ENCODE results near the gene NUDT5. TPM values are rescaled to one million over a fixed set of nuclear protein-coding genes. Genes with fewer than 3 reads are reported as not detected.

NUDT5 gene
- total RNA-seq, 2 experiments from 2014 or later: 55.7 to 105 TPM

DNA sequence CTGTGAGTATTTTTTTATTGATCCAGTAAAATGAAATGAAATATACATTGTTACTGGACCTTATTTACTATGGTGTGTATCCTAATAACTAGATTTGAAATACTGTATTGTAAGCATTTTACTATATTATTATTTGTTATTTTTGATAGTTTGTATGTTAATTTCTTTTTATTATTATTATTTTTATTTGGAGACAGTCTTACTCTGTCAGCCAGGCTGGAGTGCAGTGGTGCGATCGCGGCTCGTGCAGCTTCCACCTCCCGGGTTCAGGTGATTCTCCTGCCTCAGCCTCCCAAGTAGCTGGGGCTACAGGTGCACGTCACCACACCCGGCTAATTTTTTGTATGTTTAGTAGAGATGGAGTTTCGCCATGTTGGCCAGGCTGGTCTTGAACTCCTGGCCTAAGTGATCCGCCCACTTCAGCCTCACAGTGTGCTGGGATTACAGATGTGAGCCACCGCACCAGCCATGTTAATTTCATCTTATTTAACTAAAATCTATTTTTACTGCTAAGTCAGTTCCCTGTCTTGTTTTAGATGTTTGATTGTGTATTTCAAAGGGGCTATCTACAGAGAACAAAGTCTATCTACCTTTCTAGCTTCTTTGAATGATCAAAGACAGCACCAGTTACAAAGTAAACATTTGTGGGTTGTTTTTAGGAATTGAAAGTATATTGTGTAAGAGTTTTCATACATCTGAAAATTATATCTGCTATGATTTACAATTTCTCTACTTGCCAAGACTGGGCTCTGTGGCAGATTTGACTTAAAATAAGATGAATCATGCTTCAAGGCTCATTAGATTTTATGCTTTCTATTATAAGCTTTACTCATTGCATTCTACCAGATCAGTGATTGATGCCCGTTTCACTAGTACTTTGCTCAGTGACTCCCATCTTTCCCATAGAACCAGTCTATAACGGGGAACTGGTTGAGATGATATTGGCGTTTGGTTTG is 41.9 kb upstream of the NUDT5 start:
- POLR2A ChIA-PET: no interaction called here
- TF ChIP-seq EZH2phosphoT487 (IDR thresholded peaks at IDR 0.05; ENCODE audit: borderline replicate concordance, low read depth, low read length): no peak
- TF ChIP-seq, protein P1, sequence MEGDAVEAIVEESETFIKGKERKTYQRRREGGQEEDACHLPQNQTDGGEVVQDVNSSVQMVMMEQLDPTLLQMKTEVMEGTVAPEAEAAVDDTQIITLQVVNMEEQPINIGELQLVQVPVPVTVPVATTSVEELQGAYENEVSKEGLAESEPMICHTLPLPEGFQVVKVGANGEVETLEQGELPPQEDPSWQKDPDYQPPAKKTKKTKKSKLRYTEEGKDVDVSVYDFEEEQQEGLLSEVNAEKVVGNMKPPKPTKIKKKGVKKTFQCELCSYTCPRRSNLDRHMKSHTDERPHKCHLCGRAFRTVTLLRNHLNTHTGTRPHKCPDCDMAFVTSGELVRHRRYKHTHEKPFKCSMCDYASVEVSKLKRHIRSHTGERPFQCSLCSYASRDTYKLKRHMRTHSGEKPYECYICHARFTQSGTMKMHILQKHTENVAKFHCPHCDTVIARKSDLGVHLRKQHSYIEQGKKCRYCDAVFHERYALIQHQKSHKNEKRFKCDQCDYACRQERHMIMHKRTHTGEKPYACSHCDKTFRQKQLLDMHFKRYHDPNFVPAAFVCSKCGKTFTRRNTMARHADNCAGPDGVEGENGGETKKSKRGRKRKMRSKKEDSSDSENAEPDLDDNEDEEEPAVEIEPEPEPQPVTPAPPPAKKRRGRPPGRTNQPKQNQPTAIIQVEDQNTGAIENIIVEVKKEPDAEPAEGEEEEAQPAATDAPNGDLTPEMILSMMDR (conservative IDR thresholded peaks at IDR 0.05; ENCODE audit: low read length): no peak
- Histone ChIP-seq H3K4me2 (ENCODE audit: low read length) (no peak overlapping the region), H3K27ac (ENCODE audit: low read depth, low read length, poor library complexity, severe bottlenecking) (no peak overlapping the region), H3K9me3 (ENCODE audit: low read length) (no peaks in the 10 kb centered on the region), H3K36me3 (ENCODE audit: insufficient read depth, low read length) (peaks cover 91% of the 10 kb centered on the region), H2AFZ (ENCODE audit: low read length) (no peak overlapping the region), H3K79me2 (ENCODE audit: insufficient read depth, low read depth, low read length) (peaks cover 13% of the 10 kb centered on the region; the same call in 1 of the 2 replicates), H3K9me2 (ENCODE audit: insufficient read depth, low read length) (no peaks in the 10 kb centered on the region), H3K4me3 (ENCODE audit: low read depth, low read length, poor library complexity, severe bottlenecking) (no peak overlapping the region), H4K20me1 (ENCODE audit: insufficient read depth, low read length) (0 out of 2 replicates have a peak, but pooled peaks cover 7% of the 10 kb centered on the region), H3K4me1 (ENCODE audit: insufficient read depth, low read length, poor library complexity, severe bottlenecking) (peaks cover 9% of the 10 kb centered on the region)
- CTCF ChIA-PET (ENCODE audit: unreplicated experiment): no interaction called here
- no TSS peak for BruUV-seq (replicated peaks)
- intact Hi-C loops (cut with micrococcal nuclease; ENCODE audit: unreplicated experiment): no loop called here
- DNase-seq (ENCODE audit: low spot score): no peak

DNA sequence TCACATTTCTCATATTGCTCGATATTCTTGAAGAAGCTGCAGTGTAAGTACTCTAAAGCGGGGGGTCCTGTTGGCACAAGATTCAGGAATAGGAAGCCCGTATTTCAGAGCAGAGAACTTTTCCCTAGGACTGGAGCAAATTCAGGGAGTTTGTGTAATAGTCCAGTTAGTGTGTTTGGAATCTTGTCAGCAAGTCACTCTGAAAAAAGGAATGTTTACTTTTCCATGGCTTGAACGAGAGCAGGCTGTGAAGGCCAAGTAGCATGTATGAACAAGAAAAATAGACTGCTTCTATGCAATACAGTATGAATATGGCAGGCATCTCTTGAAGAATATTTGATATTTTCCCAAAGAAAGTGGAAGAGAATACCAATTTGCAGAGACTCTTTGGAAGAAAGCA is 40.1 kb upstream of the NUDT5 start:
- Histone ChIP-seq H3K27ac (ENCODE audit: low read depth, low read length, poor library complexity, severe bottlenecking) (no peak overlapping the region), H3K4me1 (ENCODE audit: insufficient read depth, low read length, poor library complexity, severe bottlenecking) (no peaks in the 10 kb centered on the region), H3K79me2 (ENCODE audit: insufficient read depth, low read depth, low read length) (0 out of 2 replicates have a peak, but pooled peaks cover 3% of the 10 kb centered on the region), H3K4me2 (ENCODE audit: low read length) (no peak overlapping the region), H3K9me3 (ENCODE audit: low read length) (no peaks in the 10 kb centered on the region), H3K36me3 (ENCODE audit: insufficient read depth, low read length) (peaks cover 91% of the 10 kb centered on the region), H2AFZ (ENCODE audit: low read length) (no peak overlapping the region), H3K9me2 (ENCODE audit: insufficient read depth, low read length) (no peaks in the 10 kb centered on the region), H3K4me3 (ENCODE audit: low read depth, low read length, poor library complexity, severe bottlenecking) (no peak overlapping the region), H4K20me1 (ENCODE audit: insufficient read depth, low read length) (no peaks in the 10 kb centered on the region)
- intact Hi-C loops (cut with micrococcal nuclease; ENCODE audit: unreplicated experiment): no loop called here
- ChIA-PET CTCF (ENCODE audit: unreplicated experiment) (no interaction called here), POLR2A (interaction anchor here (0.7 kb wide), 1 partner anchor 345 kb away, joined by 4 read pairs; no protein-coding TSS in a partner anchor)
- no peak for DNase-seq (ENCODE audit: low spot score)
- BruUV-seq (replicated peaks): no TSS peak
- TF ChIP-seq, protein P1 (conservative IDR thresholded peaks at IDR 0.05; ENCODE audit: low read length): no peak
- TF ChIP-seq EZH2phosphoT487 (IDR thresholded peaks at IDR 0.05; ENCODE audit: borderline replicate concordance, low read depth, low read length): no peak

All from OCI-LY7 (cell line).